ENCODE results near the gene MTIF3.

The MTIF3 gene

DNA sequence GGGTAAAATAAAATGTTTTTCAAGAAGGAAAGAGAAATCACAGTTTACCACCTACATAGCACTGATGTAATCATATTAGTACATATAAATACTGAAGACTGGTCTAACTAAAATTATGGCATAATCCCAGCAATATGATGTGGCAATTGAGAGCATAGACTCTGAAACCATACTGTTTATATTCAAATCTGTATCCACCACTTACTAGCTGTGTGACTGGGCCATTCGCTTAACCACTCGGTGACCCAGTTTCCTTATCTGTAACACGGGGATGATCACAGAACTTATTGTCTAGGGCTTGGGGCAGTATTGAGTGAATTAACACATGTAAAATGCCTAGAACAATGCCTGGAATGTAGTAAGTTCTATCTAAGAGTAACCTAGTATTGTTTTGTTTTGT is 39.0 kb downstream of the MTIF3 start:
- CTCF ChIA-PET = interaction anchor here (2.4 kb wide), 1 partner anchor 49 kb away, joined by 6 read pairs; no protein-coding TSS in a partner anchor
- Histone ChIP-seq H3K4me3 (ENCODE audit: low read depth, low read length) (no peak overlapping the region), H3K36me3 (ENCODE audit: control insufficient read depth in 2 of 2, insufficient read depth in 1 of 2, low read length in 2 of 2) (no peaks in the 10 kb centered on the region), H3K4me1 (ENCODE audit: control insufficient read depth, insufficient read depth, low read length) (no peaks in the 10 kb centered on the region), H3K27ac (ENCODE audit: extremely low read depth, low read depth, low read length) (no peak overlapping the region), H3K9me3 (ENCODE audit: control insufficient read depth, insufficient read depth, low read depth, low read length) (no peaks in the 10 kb centered on the region)
- TF ChIP-seq ZNF184 (tag by site-specific recombination; IDR thresholded peaks at IDR 0.05) (no peak), ZNF391 (tag by site-specific recombination; IDR thresholded peaks at IDR 0.05; ENCODE audit: borderline replicate concordance, low read depth) (no peak), IKZF3 (tag by site-specific recombination; IDR thresholded peaks at IDR 0.05) (no peak), ZNF560 (tag by site-specific recombination; IDR thresholded peaks at IDR 0.05; ENCODE audit: borderline replicate concordance) (no peak), ZNF404 (tag by site-specific recombination; IDR thresholded peaks at IDR 0.05) (no peak), ZNF561 (tag by site-specific recombination; IDR thresholded peaks at IDR 0.05; ENCODE audit: borderline replicate concordance) (no peak), ZNF777 (tag by site-specific recombination; IDR thresholded peaks at IDR 0.05; ENCODE audit: borderline replicate concordance) (no peak), ZNF529 (tag by site-specific recombination; IDR thresholded peaks at IDR 0.05; ENCODE audit: insufficient replicate concordance) (no peak), ZSCAN30 (tag by site-specific recombination; IDR thresholded peaks at IDR 0.05) (no peak), ZNF610 (tag by site-specific recombination; IDR thresholded peaks at IDR 0.05; ENCODE audit: borderline replicate concordance) (no peak), ZNF202 (tag by site-specific recombination; IDR thresholded peaks at IDR 0.05; ENCODE audit: borderline replicate concordance) (no peak), ZNF624 (tag by site-specific recombination; IDR thresholded peaks at IDR 0.05) (no peak), ZNF623 (tag by site-specific recombination; IDR thresholded peaks at IDR 0.05) (no peak), ZNF341 (tag by site-specific recombination; IDR thresholded peaks at IDR 0.05; ENCODE audit: low read depth) (no peak), SP7 (tag by site-specific recombination; IDR thresholded peaks at IDR 0.05) (no peak)
- TF ChIP-seq, protein P1, sequence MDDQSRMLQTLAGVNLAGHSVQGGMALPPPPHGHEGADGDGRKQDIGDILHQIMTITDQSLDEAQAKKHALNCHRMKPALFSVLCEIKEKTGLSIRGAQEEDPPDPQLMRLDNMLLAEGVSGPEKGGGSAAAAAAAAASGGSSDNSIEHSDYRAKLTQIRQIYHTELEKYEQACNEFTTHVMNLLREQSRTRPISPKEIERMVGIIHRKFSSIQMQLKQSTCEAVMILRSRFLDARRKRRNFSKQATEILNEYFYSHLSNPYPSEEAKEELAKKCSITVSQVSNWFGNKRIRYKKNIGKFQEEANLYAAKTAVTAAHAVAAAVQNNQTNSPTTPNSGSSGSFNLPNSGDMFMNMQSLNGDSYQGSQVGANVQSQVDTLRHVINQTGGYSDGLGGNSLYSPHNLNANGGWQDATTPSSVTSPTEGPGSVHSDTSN (CRISPR knock-in tag; IDR thresholded peaks at IDR 0.05) = no peak
- TF ChIP-seq, protein P2, sequence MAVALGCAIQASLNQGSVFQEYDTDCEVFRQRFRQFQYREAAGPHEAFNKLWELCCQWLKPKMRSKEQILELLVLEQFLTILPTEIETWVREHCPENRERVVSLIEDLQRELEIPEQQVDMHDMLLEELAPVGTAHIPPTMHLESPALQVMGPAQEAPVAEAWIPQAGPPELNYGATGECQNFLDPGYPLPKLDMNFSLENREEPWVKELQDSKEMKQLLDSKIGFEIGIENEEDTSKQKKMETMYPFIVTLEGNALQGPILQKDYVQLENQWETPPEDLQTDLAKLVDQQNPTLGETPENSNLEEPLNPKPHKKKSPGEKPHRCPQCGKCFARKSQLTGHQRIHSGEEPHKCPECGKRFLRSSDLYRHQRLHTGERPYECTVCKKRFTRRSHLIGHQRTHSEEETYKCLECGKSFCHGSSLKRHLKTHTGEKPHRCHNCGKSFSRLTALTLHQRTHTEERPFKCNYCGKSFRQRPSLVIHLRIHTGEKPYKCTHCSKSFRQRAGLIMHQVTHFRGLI (tag by site-specific recombination; IDR thresholded peaks at IDR 0.05) = no peak
- TF ChIP-seq, protein P3, sequence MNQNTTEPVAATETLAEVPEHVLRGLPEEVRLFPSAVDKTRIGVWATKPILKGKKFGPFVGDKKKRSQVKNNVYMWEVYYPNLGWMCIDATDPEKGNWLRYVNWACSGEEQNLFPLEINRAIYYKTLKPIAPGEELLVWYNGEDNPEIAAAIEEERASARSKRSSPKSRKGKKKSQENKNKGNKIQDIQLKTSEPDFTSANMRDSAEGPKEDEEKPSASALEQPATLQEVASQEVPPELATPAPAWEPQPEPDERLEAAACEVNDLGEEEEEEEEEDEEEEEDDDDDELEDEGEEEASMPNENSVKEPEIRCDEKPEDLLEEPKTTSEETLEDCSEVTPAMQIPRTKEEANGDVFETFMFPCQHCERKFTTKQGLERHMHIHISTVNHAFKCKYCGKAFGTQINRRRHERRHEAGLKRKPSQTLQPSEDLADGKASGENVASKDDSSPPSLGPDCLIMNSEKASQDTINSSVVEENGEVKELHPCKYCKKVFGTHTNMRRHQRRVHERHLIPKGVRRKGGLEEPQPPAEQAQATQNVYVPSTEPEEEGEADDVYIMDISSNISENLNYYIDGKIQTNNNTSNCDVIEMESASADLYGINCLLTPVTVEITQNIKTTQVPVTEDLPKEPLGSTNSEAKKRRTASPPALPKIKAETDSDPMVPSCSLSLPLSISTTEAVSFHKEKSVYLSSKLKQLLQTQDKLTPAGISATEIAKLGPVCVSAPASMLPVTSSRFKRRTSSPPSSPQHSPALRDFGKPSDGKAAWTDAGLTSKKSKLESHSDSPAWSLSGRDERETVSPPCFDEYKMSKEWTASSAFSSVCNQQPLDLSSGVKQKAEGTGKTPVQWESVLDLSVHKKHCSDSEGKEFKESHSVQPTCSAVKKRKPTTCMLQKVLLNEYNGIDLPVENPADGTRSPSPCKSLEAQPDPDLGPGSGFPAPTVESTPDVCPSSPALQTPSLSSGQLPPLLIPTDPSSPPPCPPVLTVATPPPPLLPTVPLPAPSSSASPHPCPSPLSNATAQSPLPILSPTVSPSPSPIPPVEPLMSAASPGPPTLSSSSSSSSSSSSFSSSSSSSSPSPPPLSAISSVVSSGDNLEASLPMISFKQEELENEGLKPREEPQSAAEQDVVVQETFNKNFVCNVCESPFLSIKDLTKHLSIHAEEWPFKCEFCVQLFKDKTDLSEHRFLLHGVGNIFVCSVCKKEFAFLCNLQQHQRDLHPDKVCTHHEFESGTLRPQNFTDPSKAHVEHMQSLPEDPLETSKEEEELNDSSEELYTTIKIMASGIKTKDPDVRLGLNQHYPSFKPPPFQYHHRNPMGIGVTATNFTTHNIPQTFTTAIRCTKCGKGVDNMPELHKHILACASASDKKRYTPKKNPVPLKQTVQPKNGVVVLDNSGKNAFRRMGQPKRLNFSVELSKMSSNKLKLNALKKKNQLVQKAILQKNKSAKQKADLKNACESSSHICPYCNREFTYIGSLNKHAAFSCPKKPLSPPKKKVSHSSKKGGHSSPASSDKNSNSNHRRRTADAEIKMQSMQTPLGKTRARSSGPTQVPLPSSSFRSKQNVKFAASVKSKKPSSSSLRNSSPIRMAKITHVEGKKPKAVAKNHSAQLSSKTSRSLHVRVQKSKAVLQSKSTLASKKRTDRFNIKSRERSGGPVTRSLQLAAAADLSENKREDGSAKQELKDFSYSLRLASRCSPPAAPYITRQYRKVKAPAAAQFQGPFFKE (tag by site-specific recombination; IDR thresholded peaks at IDR 0.05; ENCODE audit: borderline replicate concordance) = no peak
- TF ChIP-seq, protein P4, sequence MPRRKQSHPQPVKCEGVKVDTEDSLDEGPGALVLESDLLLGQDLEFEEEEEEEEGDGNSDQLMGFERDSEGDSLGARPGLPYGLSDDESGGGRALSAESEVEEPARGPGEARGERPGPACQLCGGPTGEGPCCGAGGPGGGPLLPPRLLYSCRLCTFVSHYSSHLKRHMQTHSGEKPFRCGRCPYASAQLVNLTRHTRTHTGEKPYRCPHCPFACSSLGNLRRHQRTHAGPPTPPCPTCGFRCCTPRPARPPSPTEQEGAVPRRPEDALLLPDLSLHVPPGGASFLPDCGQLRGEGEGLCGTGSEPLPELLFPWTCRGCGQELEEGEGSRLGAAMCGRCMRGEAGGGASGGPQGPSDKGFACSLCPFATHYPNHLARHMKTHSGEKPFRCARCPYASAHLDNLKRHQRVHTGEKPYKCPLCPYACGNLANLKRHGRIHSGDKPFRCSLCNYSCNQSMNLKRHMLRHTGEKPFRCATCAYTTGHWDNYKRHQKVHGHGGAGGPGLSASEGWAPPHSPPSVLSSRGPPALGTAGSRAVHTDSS (tag by site-specific recombination; IDR thresholded peaks at IDR 0.05) = no peak
- POLR2A ChIA-PET = no interaction called here
